ENCODE data around the gene ELOF1. TPM values are rescaled to one million over a fixed set of nuclear protein-coding genes. Genes with fewer than 3 reads are reported as not detected.

The ELOF1 gene
- total and polyA plus RNA-seq, 2 of the 13 experiments (the other 11 are each of a cell fraction or from before 2014, with no cell fraction given), result 14.5 to 43.2 TPM

- TF ChIP-seq, protein P1, sequence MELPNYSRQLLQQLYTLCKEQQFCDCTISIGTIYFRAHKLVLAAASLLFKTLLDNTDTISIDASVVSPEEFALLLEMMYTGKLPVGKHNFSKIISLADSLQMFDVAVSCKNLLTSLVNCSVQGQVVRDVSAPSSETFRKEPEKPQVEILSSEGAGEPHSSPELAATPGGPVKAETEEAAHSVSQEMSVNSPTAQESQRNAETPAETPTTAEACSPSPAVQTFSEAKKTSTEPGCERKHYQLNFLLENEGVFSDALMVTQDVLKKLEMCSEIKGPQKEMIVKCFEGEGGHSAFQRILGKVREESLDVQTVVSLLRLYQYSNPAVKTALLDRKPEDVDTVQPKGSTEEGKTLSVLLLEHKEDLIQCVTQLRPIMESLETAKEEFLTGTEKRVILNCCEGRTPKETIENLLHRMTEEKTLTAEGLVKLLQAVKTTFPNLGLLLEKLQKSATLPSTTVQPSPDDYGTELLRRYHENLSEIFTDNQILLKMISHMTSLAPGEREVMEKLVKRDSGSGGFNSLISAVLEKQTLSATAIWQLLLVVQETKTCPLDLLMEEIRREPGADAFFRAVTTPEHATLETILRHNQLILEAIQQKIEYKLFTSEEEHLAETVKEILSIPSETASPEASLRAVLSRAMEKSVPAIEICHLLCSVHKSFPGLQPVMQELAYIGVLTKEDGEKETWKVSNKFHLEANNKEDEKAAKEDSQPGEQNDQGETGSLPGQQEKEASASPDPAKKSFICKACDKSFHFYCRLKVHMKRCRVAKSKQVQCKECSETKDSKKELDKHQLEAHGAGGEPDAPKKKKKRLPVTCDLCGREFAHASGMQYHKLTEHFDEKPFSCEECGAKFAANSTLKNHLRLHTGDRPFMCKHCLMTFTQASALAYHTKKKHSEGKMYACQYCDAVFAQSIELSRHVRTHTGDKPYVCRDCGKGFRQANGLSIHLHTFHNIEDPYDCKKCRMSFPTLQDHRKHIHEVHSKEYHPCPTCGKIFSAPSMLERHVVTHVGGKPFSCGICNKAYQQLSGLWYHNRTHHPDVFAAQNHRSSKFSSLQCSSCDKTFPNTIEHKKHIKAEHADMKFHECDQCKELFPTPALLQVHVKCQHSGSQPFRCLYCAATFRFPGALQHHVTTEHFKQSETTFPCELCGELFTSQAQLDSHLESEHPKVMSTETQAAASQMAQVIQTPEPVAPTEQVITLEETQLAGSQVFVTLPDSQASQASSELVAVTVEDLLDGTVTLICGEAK (IDR thresholded peaks at IDR 0.05), result no peak
- TF ChIP-seq, protein P1 (CRISPR knock-in tag; IDR thresholded peaks at IDR 0.05), result no peak; the same call in 1 of the 2 replicates
- TF ChIP-seq ZNF572 (CRISPR knock-in tag; IDR thresholded peaks at IDR 0.05) (no peak), ZNF605 (CRISPR knock-in tag; IDR thresholded peaks at IDR 0.05) (peak; percentile 87; the same call in 1 of the 2 replicates), ZNF414 (CRISPR knock-in tag; IDR thresholded peaks at IDR 0.05) (no peak), FOXO1 (CRISPR knock-in tag; IDR thresholded peaks at IDR 0.05) (no peak), ZC3H4 (CRISPR knock-in tag; IDR thresholded peaks at IDR 0.05; ENCODE audit: borderline replicate concordance) (no peak), CENPX (CRISPR knock-in tag; IDR thresholded peaks at IDR 0.05) (no peak)
- TF ChIP-seq, protein P2, sequence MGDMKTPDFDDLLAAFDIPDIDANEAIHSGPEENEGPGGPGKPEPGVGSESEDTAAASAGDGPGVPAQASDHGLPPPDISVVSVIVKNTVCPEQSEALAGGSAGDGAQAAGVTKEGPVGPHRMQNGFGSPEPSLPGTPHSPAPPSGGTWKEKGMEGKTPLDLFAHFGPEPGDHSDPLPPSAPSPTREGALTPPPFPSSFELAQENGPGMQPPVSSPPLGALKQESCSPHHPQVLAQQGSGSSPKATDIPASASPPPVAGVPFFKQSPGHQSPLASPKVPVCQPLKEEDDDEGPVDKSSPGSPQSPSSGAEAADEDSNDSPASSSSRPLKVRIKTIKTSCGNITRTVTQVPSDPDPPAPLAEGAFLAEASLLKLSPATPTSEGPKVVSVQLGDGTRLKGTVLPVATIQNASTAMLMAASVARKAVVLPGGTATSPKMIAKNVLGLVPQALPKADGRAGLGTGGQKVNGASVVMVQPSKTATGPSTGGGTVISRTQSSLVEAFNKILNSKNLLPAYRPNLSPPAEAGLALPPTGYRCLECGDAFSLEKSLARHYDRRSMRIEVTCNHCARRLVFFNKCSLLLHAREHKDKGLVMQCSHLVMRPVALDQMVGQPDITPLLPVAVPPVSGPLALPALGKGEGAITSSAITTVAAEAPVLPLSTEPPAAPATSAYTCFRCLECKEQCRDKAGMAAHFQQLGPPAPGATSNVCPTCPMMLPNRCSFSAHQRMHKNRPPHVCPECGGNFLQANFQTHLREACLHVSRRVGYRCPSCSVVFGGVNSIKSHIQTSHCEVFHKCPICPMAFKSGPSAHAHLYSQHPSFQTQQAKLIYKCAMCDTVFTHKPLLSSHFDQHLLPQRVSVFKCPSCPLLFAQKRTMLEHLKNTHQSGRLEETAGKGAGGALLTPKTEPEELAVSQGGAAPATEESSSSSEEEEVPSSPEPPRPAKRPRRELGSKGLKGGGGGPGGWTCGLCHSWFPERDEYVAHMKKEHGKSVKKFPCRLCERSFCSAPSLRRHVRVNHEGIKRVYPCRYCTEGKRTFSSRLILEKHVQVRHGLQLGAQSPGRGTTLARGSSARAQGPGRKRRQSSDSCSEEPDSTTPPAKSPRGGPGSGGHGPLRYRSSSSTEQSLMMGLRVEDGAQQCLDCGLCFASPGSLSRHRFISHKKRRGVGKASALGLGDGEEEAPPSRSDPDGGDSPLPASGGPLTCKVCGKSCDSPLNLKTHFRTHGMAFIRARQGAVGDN (CRISPR knock-in tag; IDR thresholded peaks at IDR 0.05), result peak; percentile 89
- TF ChIP-seq, protein P3, sequence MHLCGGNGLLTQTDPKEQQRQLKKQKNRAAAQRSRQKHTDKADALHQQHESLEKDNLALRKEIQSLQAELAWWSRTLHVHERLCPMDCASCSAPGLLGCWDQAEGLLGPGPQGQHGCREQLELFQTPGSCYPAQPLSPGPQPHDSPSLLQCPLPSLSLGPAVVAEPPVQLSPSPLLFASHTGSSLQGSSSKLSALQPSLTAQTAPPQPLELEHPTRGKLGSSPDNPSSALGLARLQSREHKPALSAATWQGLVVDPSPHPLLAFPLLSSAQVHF (CRISPR knock-in tag; IDR thresholded peaks at IDR 0.05), result no peak
Observed at GRCh38 chr19:11597202-11598102, 38.4 kb upstream of the ELOF1 start, which contains the start of gene ZNF627 (continued).
